SK-N-SH treated with all-trans-retinoic acid at 6 μM for 48 hours (cell line): ENCODE data around the gene TTPAL.

Source experiments
- ARNTL ChIP-seq: fragments of 450-650 bp; formaldehyde crosslinking; IDR thresholded peaks from 2 replicates; pipeline ENCODE4 v1.5.0; 2020; ENCODE audit warnings: low read depth, mild to moderate bottlenecking, moderate library complexity, borderline replicate concordance
- ESRRG ChIP-seq: fragments of 250-450 bp; sonication (Bioruptor Pico); IDR thresholded peaks from 2 replicates; pipeline ENCODE4 v1.6.1; 2021; ENCODE audit warnings: mild to moderate bottlenecking
- RARB ChIP-seq: fragments of 250-450 bp; sonication (Bioruptor Pico); IDR thresholded peaks from 2 replicates; pipeline ENCODE4 v1.8.0; 2021; ENCODE audit warnings: mild to moderate bottlenecking, moderate library complexity
- TCF4 ChIP-seq: fragments of 250-450 bp; sonication (Bioruptor Pico); IDR thresholded peaks from 2 replicates; pipeline ENCODE4 v1.8.0; 2021; ENCODE audit warnings: mild to moderate bottlenecking, moderate library complexity, borderline replicate concordance
- TOX ChIP-seq: fragments of 250-450 bp; sonication (Bioruptor Pico); IDR thresholded peaks from 2 replicates; pipeline ENCODE4 v1.8.0; 2021; ENCODE audit warnings: mild to moderate bottlenecking, moderate library complexity, borderline replicate concordance
- ZFP30 ChIP-seq: fragments of 450-650 bp; formaldehyde crosslinking; IDR thresholded peaks from 2 replicates; pipeline ENCODE4 v1.5.0; 2022; ENCODE audit warnings: mild to moderate bottlenecking, moderate library complexity
- ZNF565 ChIP-seq: fragments of 450-650 bp; formaldehyde crosslinking; conservative IDR thresholded peaks from 2 replicates; pipeline ENCODE4 v1.5.0; 2020; ENCODE audit warnings: low read depth, mild to moderate bottlenecking, moderate library complexity
- TF ChIP-seq, protein P1 (sequence below): fragments of 250-450 bp; sonication (Bioruptor Pico); IDR thresholded peaks from 2 replicates; pipeline ENCODE4 v1.8.0; 2020; ENCODE audit warnings: mild to moderate bottlenecking, moderate library complexity, borderline replicate concordance
- TF ChIP-seq, protein P2 (sequence below): fragments of 250-450 bp; sonication (Bioruptor Pico); IDR thresholded peaks from 2 replicates; pipeline ENCODE4 v1.5.1; 2021; ENCODE audit warnings: mild to moderate bottlenecking, moderate library complexity
- TF ChIP-seq, protein P3 (sequence below): fragments of 250-450 bp; sonication (Bioruptor Pico); IDR thresholded peaks from 2 replicates; pipeline ENCODE4 v1.8.0; 2021; ENCODE audit warnings: low read depth, mild to moderate bottlenecking, moderate library complexity, borderline replicate concordance
- TF ChIP-seq, protein P4 (sequence below): fragments of 250-450 bp; sonication (Bioruptor Pico); IDR thresholded peaks from 2 replicates; pipeline ENCODE4 v1.5.1; 2020; ENCODE audit warnings: low read depth, mild to moderate bottlenecking, moderate library complexity

DNA sequence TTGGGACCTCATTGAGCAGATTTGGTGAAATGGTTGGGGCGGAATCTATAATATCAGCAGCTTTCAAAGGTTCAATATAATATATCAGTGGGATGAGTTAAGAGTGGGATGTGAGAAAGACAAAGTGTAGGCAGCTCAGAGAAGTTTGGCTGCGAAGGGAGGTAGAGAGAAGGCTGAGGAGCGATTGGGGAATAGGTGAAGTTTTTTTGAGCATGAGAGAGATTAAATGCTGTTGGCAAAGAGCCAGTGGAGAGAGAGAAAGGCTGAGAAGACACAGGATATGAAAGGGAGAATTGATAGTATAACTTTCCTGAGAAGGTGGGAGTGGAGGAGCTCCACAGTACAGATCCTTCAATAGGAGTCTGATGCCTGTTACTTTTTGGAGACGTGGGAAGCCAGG, 58.3 kb downstream of the TTPAL start:
- TF ChIP-seq TCF4 (CRISPR knock-in tag) (no peak), ARNTL (no peak), RARB (no peak), ZNF565 (no peak), ZFP30 (CRISPR knock-in tag) (no peak), ESRRG (no peak), TOX (CRISPR knock-in tag) (no peak)
- TF ChIP-seq, protein P1, sequence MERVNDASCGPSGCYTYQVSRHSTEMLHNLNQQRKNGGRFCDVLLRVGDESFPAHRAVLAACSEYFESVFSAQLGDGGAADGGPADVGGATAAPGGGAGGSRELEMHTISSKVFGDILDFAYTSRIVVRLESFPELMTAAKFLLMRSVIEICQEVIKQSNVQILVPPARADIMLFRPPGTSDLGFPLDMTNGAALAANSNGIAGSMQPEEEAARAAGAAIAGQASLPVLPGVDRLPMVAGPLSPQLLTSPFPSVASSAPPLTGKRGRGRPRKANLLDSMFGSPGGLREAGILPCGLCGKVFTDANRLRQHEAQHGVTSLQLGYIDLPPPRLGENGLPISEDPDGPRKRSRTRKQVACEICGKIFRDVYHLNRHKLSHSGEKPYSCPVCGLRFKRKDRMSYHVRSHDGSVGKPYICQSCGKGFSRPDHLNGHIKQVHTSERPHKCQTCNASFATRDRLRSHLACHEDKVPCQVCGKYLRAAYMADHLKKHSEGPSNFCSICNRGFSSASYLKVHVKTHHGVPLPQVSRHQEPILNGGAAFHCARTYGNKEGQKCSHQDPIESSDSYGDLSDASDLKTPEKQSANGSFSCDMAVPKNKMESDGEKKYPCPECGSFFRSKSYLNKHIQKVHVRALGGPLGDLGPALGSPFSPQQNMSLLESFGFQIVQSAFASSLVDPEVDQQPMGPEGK (CRISPR knock-in tag): no peak
- TF ChIP-seq, protein P2, sequence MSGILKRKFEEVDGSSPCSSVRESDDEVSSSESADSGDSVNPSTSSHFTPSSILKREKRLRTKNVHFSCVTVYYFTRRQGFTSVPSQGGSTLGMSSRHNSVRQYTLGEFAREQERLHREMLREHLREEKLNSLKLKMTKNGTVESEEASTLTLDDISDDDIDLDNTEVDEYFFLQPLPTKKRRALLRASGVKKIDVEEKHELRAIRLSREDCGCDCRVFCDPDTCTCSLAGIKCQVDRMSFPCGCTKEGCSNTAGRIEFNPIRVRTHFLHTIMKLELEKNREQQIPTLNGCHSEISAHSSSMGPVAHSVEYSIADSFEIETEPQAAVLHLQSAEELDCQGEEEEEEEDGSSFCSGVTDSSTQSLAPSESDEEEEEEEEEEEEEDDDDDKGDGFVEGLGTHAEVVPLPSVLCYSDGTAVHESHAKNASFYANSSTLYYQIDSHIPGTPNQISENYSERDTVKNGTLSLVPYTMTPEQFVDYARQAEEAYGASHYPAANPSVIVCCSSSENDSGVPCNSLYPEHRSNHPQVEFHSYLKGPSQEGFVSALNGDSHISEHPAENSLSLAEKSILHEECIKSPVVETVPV: no peak
- TF ChIP-seq, protein P3, sequence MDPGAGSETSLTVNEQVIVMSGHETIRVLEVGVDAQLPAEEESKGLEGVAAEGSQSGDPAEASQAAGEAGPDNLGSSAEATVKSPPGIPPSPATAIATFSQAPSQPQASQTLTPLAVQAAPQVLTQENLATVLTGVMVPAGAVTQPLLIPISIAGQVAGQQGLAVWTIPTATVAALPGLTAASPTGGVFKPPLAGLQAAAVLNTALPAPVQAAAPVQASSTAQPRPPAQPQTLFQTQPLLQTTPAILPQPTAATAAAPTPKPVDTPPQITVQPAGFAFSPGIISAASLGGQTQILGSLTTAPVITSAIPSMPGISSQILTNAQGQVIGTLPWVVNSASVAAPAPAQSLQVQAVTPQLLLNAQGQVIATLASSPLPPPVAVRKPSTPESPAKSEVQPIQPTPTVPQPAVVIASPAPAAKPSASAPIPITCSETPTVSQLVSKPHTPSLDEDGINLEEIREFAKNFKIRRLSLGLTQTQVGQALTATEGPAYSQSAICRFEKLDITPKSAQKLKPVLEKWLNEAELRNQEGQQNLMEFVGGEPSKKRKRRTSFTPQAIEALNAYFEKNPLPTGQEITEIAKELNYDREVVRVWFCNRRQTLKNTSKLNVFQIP (CRISPR knock-in tag): no peak
- TF ChIP-seq, protein P4, sequence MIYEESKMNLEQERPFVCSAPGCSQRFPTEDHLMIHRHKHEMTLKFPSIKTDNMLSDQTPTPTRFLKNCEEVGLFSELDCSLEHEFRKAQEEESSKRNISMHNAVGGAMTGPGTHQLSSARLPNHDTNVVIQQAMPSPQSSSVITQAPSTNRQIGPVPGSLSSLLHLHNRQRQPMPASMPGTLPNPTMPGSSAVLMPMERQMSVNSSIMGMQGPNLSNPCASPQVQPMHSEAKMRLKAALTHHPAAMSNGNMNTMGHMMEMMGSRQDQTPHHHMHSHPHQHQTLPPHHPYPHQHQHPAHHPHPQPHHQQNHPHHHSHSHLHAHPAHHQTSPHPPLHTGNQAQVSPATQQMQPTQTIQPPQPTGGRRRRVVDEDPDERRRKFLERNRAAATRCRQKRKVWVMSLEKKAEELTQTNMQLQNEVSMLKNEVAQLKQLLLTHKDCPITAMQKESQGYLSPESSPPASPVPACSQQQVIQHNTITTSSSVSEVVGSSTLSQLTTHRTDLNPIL (CRISPR knock-in tag): no peak
